ENCODE data around the gene ICAM5. TPM values are rescaled to one million over a fixed set of nuclear protein-coding genes. Genes with fewer than 3 reads are reported as not detected.

ICAM5 gene
- total RNA-seq, 1 donor from 2014 or later, result 2.0 TPM

- peaks cover 23% of the 10 kb centered on the region for H3K27me3 Mint-ChIP-seq (ENCODE audit: unreplicated experiment)
- H3K4me1 Mint-ChIP-seq (ENCODE audit: unreplicated experiment), result peaks cover 5% of the 10 kb centered on the region
- no peak overlapping the region for H3K4me3 Mint-ChIP-seq (ENCODE audit: unreplicated experiment)
- H3K27ac Mint-ChIP-seq (ENCODE audit: unreplicated experiment), result no peak overlapping the region
- H3K36me3 Mint-ChIP-seq (ENCODE audit: unreplicated experiment), result no peaks in the 10 kb centered on the region
- no peak for TF ChIP-seq CTCF (IDR thresholded peaks at IDR 0.05)
- no peaks in the 10 kb centered on the region for H3K9me3 Mint-ChIP-seq (ENCODE audit: unreplicated experiment)
- DNase-seq (ENCODE audit: extremely low spot score, unreplicated experiment), result no peak
These were observed 10.1 kb downstream of the ICAM5 start for GRCh38 chr19:10299545-10300458.

GRCh38 chr19:10305139-10305806, 15.5 kb downstream of the ICAM5 start:
- Mint-ChIP-seq H3K36me3 (ENCODE audit: unreplicated experiment) (peaks cover 5% of the 10 kb centered on the region), H3K9me3 (ENCODE audit: unreplicated experiment) (no peaks in the 10 kb centered on the region), H3K27ac (ENCODE audit: unreplicated experiment) (no peak overlapping the region), H3K4me3 (ENCODE audit: unreplicated experiment) (no peak overlapping the region), H3K4me1 (ENCODE audit: unreplicated experiment) (no peaks in the 10 kb centered on the region), H3K27me3 (ENCODE audit: unreplicated experiment) (peaks cover 3% of the 10 kb centered on the region)
- TF ChIP-seq CTCF (IDR thresholded peaks at IDR 0.05), result no peak
- no peak for DNase-seq (ENCODE audit: extremely low spot score, unreplicated experiment)

GRCh38 chr19:10306327-10306726, 16.6 kb downstream of the ICAM5 start:
- peaks cover 5% of the 10 kb centered on the region for H3K36me3 Mint-ChIP-seq (ENCODE audit: unreplicated experiment)
- no peak for DNase-seq (ENCODE audit: extremely low spot score, unreplicated experiment)
- no peak overlapping the region for H3K4me3 Mint-ChIP-seq (ENCODE audit: unreplicated experiment)
- no peak for TF ChIP-seq CTCF (IDR thresholded peaks at IDR 0.05)
- H3K4me1 Mint-ChIP-seq (ENCODE audit: unreplicated experiment), result no peaks in the 10 kb centered on the region
- peaks cover 3% of the 10 kb centered on the region for H3K27me3 Mint-ChIP-seq (ENCODE audit: unreplicated experiment)
- no peak overlapping the region for H3K27ac Mint-ChIP-seq (ENCODE audit: unreplicated experiment)
- no peaks in the 10 kb centered on the region for H3K9me3 Mint-ChIP-seq (ENCODE audit: unreplicated experiment)

- H3K27me3 Mint-ChIP-seq (ENCODE audit: unreplicated experiment), result no peaks in the 10 kb centered on the region
- H3K36me3 Mint-ChIP-seq (ENCODE audit: unreplicated experiment), result peaks cover 5% of the 10 kb centered on the region
- no peak for DNase-seq (ENCODE audit: extremely low spot score, unreplicated experiment)
- no peak for TF ChIP-seq CTCF (IDR thresholded peaks at IDR 0.05)
- no peaks in the 10 kb centered on the region for H3K9me3 Mint-ChIP-seq (ENCODE audit: unreplicated experiment)
- H3K27ac Mint-ChIP-seq (ENCODE audit: unreplicated experiment), result no peak within 1 kb of the TSS
- no peak within 1 kb of the TSS for H3K4me3 Mint-ChIP-seq (ENCODE audit: unreplicated experiment)
- peaks cover 3% of the 10 kb centered on the region for H3K4me1 Mint-ChIP-seq (ENCODE audit: unreplicated experiment)
These were observed 19.7 kb downstream of the ICAM5 start, which contains the start of gene ZGLP1 for GRCh38 chr19:10309423-10309822. Gene ZGLP1 (minus strand): TSS chr19:10309815.
